Transverse colon (tissue), 3 donors: ENCODE data around the gene FGGY.

Experiments used
- POLR2A ChIP-seq: fragments of 450-650 bp; IDR thresholded peaks from one replicate; pipeline ENCODE4 v1.6.1; 2016; ENCODE audit warnings: antibody characterized with exemption, mild to moderate bottlenecking, moderate library complexity
- POLR2AphosphoS5 ChIP-seq, 3 donors: sonication (generic); formaldehyde crosslinking; IDR thresholded peaks; one replicate each; pipeline ENCODE4 v1.6.1; 2016; ENCODE audit warnings: antibody characterized with exemption in 3 of 3

DNA sequence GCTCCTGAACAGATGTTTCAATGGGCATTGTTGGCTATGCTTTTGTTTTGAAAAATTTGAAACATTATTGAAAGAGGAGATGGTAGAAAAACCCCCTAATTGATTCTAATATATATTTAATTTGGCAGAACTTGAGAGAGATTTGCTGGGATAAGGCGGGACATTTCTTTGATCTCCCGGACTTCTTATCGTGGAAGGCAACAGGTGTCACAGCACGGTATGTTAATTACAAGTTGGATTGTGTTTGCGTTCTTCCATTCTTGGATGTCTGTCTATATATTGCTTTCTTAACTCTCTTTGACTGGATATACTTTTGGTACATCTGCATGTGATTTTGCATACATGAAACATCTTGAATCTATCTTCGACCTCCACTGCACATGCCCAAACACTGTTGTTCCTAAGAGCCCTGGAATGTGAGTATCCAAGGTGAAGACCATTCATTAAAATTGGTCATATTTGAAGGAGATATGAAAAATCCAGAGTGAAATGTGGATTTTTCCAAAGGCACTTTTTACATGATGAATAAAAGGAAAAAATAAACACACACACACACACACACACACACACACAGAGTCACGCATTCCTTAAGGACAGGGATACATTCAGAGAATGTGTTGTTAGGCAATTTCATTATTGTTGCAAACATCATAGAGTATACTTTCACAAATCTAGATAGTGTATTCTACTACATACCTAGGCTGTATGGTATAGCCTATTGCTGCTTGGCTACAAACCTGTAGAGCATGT is 81.9 kb downstream of the FGGY start:
- TF ChIP-seq POLR2AphosphoS5 (IDR thresholded peaks at IDR 0.05) (no peak), POLR2A (no peak)
